H9 (cell line): ENCODE measurements around the gene NGDN. TPM values are rescaled to one million over a fixed set of nuclear protein-coding genes. Genes with fewer than 3 reads are reported as not detected.
A peak's percentile ranks its signal among the peaks of the same experiment; 100 is the strongest.

ENCODE experiments used
- DNase-seq: peaks from one replicate; pipeline ENCODE4 v3.0.0-alpha.2; 2017
- H2AFZ ChIP-seq: one replicate; pipeline ENCODE4 v1.6.1; 2013; ENCODE audit warnings: mild to moderate bottlenecking, low read length, control low read depth, moderate library complexity
- H2AK5ac ChIP-seq: 2 replicates; pipeline ENCODE4 v1.6.1; 2013; ENCODE audit warnings: low read length, control low read depth, mixed read lengths; ENCODE audit not compliant: insufficient read length
- H2BK120ac ChIP-seq: one replicate; pipeline ENCODE4 v1.6.1; 2013; ENCODE audit warnings: low read depth, mild to moderate bottlenecking, low read length, control low read depth, inconsistent platforms; ENCODE audit not compliant: poor library complexity, severe bottlenecking
- H2BK12ac ChIP-seq: 2 replicates; pipeline ENCODE4 v1.6.1; 2013; ENCODE audit warnings: low read length, control low read depth, mixed read lengths, low read depth; ENCODE audit not compliant: insufficient read length
- H2BK15ac ChIP-seq: 2 replicates; pipeline ENCODE4 v1.6.1; 2013; ENCODE audit warnings: low read depth, low read length, control low read depth
- H2BK20ac ChIP-seq: one replicate; pipeline ENCODE4 v1.6.1; 2013; ENCODE audit warnings: low read depth, mild to moderate bottlenecking, low read length, control low read depth, inconsistent platforms; ENCODE audit not compliant: poor library complexity, severe bottlenecking
- H2BK5ac ChIP-seq: 2 replicates; pipeline ENCODE4 v1.6.1; 2013; ENCODE audit warnings: low read length, control low read depth, mixed read lengths; ENCODE audit not compliant: insufficient read length
- H3K14ac ChIP-seq: 2 replicates; pipeline ENCODE4 v1.6.1; 2013; ENCODE audit warnings: low read length, control low read depth; ENCODE audit not compliant: insufficient read depth
- H3K18ac ChIP-seq: 2 replicates; pipeline ENCODE4 v1.6.1; 2013; ENCODE audit warnings: low read depth, mild to moderate bottlenecking, mixed read lengths, low read length, control low read depth; ENCODE audit not compliant: insufficient read length
- H3K23ac ChIP-seq: 2 replicates; pipeline ENCODE4 v1.6.1; 2013; ENCODE audit warnings: low read length, control low read depth, mixed read lengths, low read depth; ENCODE audit not compliant: insufficient read length
- H3K23me2 ChIP-seq: 2 replicates; pipeline ENCODE4 v1.6.1; 2013; ENCODE audit warnings: low read depth, mild to moderate bottlenecking, mixed read lengths, low read length, control low read depth; ENCODE audit not compliant: insufficient read length, poor library complexity, severe bottlenecking
- H3K27ac ChIP-seq: 2 replicates; pipeline ENCODE4 v1.5.1; 2013; ENCODE audit warnings: low read length, control low read depth, mixed read lengths, low read depth; ENCODE audit not compliant: insufficient read length
- H3K27me3 ChIP-seq: 2 replicates; pipeline ENCODE4 v1.6.1; 2013; ENCODE audit warnings: low read length, control low read depth, inconsistent platforms; ENCODE audit not compliant: insufficient read depth
- H3K4ac ChIP-seq: 2 replicates; pipeline ENCODE4 v1.6.1; 2013; ENCODE audit warnings: low read depth, mild to moderate bottlenecking, control low read depth, inconsistent platforms, low read length, moderate library complexity
- H3K4me1 ChIP-seq: 2 replicates; pipeline ENCODE4 v1.6.1; 2013; ENCODE audit warnings: low read length, control low read depth, inconsistent platforms; ENCODE audit not compliant: insufficient read depth
- H3K4me2 ChIP-seq: 2 replicates; pipeline ENCODE4 v1.6.1; 2013; ENCODE audit warnings: low read length, control low read depth, mixed read lengths; ENCODE audit not compliant: insufficient read length, insufficient read depth
- H3K56ac ChIP-seq: 2 replicates; pipeline ENCODE4 v1.6.1; 2013; ENCODE audit warnings: low read depth, mild to moderate bottlenecking, mixed read lengths, low read length, control low read depth; ENCODE audit not compliant: insufficient read length
- H3K79me1 ChIP-seq: 2 replicates; pipeline ENCODE4 v1.6.1; 2013; ENCODE audit warnings: low read depth, mild to moderate bottlenecking, moderate library complexity, low read length, control low read depth, inconsistent platforms; ENCODE audit not compliant: insufficient read depth, poor library complexity, severe bottlenecking
- H3K79me2 ChIP-seq: 2 replicates; pipeline ENCODE4 v1.6.1; 2013; ENCODE audit warnings: low read length, control low read depth, inconsistent platforms; ENCODE audit not compliant: insufficient read depth
- H3K9ac ChIP-seq: 2 replicates; pipeline ENCODE4 v1.6.1; 2013; ENCODE audit warnings: low read length, control low read depth, mixed read lengths; ENCODE audit not compliant: insufficient read length; ENCODE audit errors: extremely low read depth
- H3K9me3 ChIP-seq: one replicate; pipeline ENCODE4 v1.6.1; 2013; ENCODE audit warnings: low read depth, low read length, inconsistent platforms; ENCODE audit not compliant: control insufficient read depth
- H3T11ph ChIP-seq: one replicate; pipeline ENCODE4 v1.6.1; 2013; ENCODE audit warnings: mild to moderate bottlenecking, low read length, control low read depth, inconsistent platforms
- H4K20me1 ChIP-seq: one replicate; pipeline ENCODE4 v1.6.1; 2013; ENCODE audit not compliant: control insufficient read depth, insufficient read length, insufficient read depth
- H4K5ac ChIP-seq: 2 replicates; pipeline ENCODE4 v1.6.1; 2013; ENCODE audit warnings: low read depth, mild to moderate bottlenecking, mixed read lengths, low read length, control low read depth; ENCODE audit not compliant: insufficient read length
- H4K8ac ChIP-seq: replicated peaks from 2 replicates; pipeline ENCODE4 v1.6.1; 2013; ENCODE audit warnings: low read length, control low read depth, mixed read lengths, low read depth; ENCODE audit not compliant: insufficient read length
- H4K91ac ChIP-seq: 2 replicates; pipeline ENCODE4 v1.6.1; 2013; ENCODE audit warnings: low read depth, mild to moderate bottlenecking, moderate library complexity, mixed read lengths, low read length, control low read depth; ENCODE audit not compliant: insufficient read length
- H3K27ac Mint-ChIP-seq, 3 experiments: 2 replicates in 2 of 3; 3 replicates in 1 of 3; pipeline ENCODE4 v1.8.0; 2020 to 2021; ENCODE audit warnings: mixed read lengths in 3 of 3, mild to moderate bottlenecking in 1 of 3, moderate library complexity in 1 of 3
- H3K27me3 Mint-ChIP-seq: 2 replicates; pipeline ENCODE4 v1.8.0; 2021; ENCODE audit warnings: low read depth, mild to moderate bottlenecking, moderate library complexity, mixed read lengths
- H3K36me3 Mint-ChIP-seq, 3 experiments: 2 replicates in 2 of 3; 3 replicates in 1 of 3; pipeline ENCODE4 v1.8.0; 2020 to 2021; ENCODE audit warnings: low read depth in 3 of 3, mixed read lengths in 3 of 3; ENCODE audit not compliant: insufficient read depth in 1 of 3
- H3K4me1 Mint-ChIP-seq, 2 experiments: 2 replicates each; pipeline ENCODE4 v1.8.0; 2020; ENCODE audit warnings: mixed read lengths in 2 of 2
- H3K4me3 Mint-ChIP-seq, 2 experiments: 2 replicates in 1 of 2; 3 replicates in 1 of 2; pipeline ENCODE4 v1.8.0; 2020 to 2021; ENCODE audit warnings: mild to moderate bottlenecking in 2 of 2, mixed read lengths in 2 of 2, moderate library complexity in 1 of 2
- H3K9me3 Mint-ChIP-seq, 2 experiments: 2 replicates in 1 of 2; 3 replicates in 1 of 2; pipeline ENCODE4 v1.8.0; 2020; ENCODE audit warnings: mild to moderate bottlenecking in 2 of 2, mixed read lengths in 2 of 2, moderate library complexity in 1 of 2
- CTCF ChIP-seq: fragments of 200-600 bp; sonication (generic); conservative IDR thresholded peaks from 3 replicates; pipeline ENCODE4 v1.8.0; 2021; ENCODE audit warnings: antibody characterized with exemption, mild to moderate bottlenecking
- WGBS: extraction: QIAGEN DNeasy Blood & Tissue Kit; methylation state at CpG from one replicate; pipeline ENCODE4 v1.1.7; 2013; ENCODE audit warnings: missing lambda C conversion rate, low lambda C conversion rate, mixed read lengths; ENCODE audit not compliant: insufficient read length; ENCODE audit errors: extremely low coverage; 5-methylcytosine and 5-hydroxymethylcytosine counted together
- total RNA-seq: library from RNA; stranded (reverse); gene quantifications from 2 replicates; pipeline ENCODE4 v1.2.1, GENCODE V29; 2021

NGDN gene
- total RNA-seq, 1 experiment from 2014 or later: 53.1 TPM

- H3K23me2 ChIP-seq: peaks cover 2% of the 10 kb centered on the region
- no peak overlapping the region for H4K8ac ChIP-seq
- no peaks in the 10 kb centered on the region; the same call in 1 of the 2 replicates for H3K4me1 ChIP-seq
- no CpG with 5 or more reads among the region's 8 CpGs for WGBS
- no peak overlapping the region for H3K9ac ChIP-seq
- Mint-ChIP-seq H3K4me3 (no peak overlapping the region), H3K36me3 (no peaks in the 10 kb centered on the region), H3K27ac (no peak overlapping the region; a peak in 1 of 7 replicates), H3K9me3 (no peaks in the 10 kb centered on the region; a peak in 1 of 5 replicates), H3K27me3 (peaks cover 48% of the 10 kb centered on the region), H3K4me1 (peaks cover 36 to 45% of the 10 kb centered on the region in 2 experiments)
- no peak overlapping the region for H3K14ac ChIP-seq
- no peak overlapping the region for H2BK12ac ChIP-seq
- no peak overlapping the region for H2AK5ac ChIP-seq
- no peaks in the 10 kb centered on the region for H3K79me1 ChIP-seq
- no peaks in the 10 kb centered on the region for H3K27me3 ChIP-seq
- no peaks in the 10 kb centered on the region for H4K20me1 ChIP-seq
- H3T11ph ChIP-seq: no peak overlapping the region
- no peak overlapping the region for H3K27ac ChIP-seq
- no peak overlapping the region for H4K5ac ChIP-seq
- no peak overlapping the region for H2BK15ac ChIP-seq
- no peak overlapping the region for H3K4me2 ChIP-seq
- no peak for TF ChIP-seq CTCF
- no peak overlapping the region for H3K18ac ChIP-seq
- H2BK20ac ChIP-seq: no peak overlapping the region
- no peak overlapping the region for H3K4ac ChIP-seq
- no peak overlapping the region for H3K56ac ChIP-seq
- H2BK120ac ChIP-seq: no peak overlapping the region
- no peak overlapping the region for H2AFZ ChIP-seq
- peak; percentile 12 for DNase-seq
- H4K91ac ChIP-seq: no peak overlapping the region
- H3K79me2 ChIP-seq: no peaks in the 10 kb centered on the region
- no peak overlapping the region for H3K23ac ChIP-seq
- H2BK5ac ChIP-seq: no peak overlapping the region
- H3K9me3 ChIP-seq: no peaks in the 10 kb centered on the region
Measured at GRCh38 chr14:23434488-23435222, 34.8 kb upstream of the NGDN start.
